C4-2B (cell line): ENCODE measurements around the gene WNT5B.

Experiments
- H3K27ac ChIP-seq: fragments of 450-650 bp; 2 replicates; pipeline ENCODE4 v1.5.1; 2017
- ZFX ChIP-seq: fragments of 450-650 bp; IDR thresholded peaks from 2 replicates; pipeline ENCODE4 v1.6.1; 2017
- TF ChIP-seq, protein P1 (sequence below): fragments of 450-650 bp; conservative IDR thresholded peaks from 2 replicates; pipeline ENCODE4 v1.5.1; 2017; ENCODE audit warnings: mild to moderate bottlenecking

WNT5B gene

DNA sequence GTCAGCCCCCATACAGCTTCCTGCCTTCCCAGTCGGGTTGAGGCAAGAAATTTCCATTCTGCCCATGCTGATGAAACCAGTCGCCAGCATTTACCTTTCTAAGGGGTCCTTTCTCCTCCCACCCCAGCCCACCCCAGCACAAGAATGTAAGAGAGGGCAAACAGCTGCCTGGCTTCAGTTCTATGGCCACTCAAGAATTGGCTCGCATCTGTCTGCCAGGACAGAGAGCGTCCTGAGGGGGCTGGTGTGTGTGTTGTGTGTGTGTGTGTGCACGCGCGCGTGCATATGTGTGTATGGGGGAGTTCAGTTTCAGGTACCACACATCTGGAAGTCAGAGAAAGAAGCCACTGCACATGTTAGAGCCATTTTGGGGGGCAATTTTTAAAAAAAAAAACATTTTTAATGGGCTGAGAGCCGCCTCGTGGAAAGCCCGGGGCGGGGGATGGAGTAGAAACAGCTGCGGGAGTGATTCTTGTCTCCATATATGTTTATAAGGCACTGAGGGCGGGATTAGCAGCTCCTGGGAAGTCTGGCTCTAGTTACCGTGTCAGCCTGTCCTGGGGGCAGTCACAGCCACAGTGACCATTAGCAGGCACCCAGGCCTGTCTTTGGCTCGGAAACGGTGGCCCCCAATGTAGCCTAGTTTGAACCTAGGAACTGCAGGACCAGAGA, at the start of gene WNT5B:
Gene WNT5B (plus strand): TSS at position 566 of the 672 bp plus-strand sequence. CDS start 2,124 bp downstream, outside the sequence.
- TF ChIP-seq ZFX: no peak
- TF ChIP-seq, protein P1, sequence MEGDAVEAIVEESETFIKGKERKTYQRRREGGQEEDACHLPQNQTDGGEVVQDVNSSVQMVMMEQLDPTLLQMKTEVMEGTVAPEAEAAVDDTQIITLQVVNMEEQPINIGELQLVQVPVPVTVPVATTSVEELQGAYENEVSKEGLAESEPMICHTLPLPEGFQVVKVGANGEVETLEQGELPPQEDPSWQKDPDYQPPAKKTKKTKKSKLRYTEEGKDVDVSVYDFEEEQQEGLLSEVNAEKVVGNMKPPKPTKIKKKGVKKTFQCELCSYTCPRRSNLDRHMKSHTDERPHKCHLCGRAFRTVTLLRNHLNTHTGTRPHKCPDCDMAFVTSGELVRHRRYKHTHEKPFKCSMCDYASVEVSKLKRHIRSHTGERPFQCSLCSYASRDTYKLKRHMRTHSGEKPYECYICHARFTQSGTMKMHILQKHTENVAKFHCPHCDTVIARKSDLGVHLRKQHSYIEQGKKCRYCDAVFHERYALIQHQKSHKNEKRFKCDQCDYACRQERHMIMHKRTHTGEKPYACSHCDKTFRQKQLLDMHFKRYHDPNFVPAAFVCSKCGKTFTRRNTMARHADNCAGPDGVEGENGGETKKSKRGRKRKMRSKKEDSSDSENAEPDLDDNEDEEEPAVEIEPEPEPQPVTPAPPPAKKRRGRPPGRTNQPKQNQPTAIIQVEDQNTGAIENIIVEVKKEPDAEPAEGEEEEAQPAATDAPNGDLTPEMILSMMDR: no peak
- no peak within 1 kb of the TSS for H3K27ac ChIP-seq

DNA sequence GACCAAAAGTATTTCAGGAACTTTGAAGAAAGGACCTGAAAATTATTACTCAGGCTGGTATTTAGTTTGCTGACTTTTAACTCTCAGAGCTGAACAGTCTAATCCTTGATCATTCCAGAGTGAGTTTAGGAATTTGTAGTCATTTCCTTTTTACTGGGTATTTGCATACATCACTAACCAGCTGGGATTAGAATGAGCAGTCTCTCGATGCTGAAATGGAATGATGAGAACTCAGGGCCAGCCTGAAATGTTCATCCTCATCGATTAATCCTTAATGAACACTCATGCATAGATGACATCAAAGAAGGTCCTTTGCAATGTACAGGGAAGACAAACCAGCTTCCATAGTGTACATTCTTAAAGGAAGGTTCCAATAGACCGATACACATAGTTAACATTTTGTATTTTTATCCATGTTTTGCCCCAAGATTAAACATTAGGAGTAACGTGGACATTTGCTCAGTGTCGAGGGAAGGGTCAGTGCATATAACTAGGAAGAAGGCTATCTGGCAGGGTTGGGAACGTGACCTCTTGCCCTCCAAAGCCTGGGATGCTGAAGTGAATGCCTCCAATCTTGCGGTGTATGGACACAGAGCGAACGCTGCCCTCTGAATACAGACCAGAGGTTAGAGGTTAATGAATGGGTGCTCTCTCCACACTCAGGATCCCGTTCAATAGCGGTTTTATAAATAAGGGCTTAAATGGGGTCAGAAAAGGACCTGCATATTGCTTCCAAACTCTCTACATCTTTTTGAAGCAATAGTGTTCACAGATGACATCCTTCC, 49.2 kb upstream of the WNT5B start:
- no peak overlapping the region for H3K27ac ChIP-seq
- no peak for TF ChIP-seq ZFX
- TF ChIP-seq, protein P1: no peak

DNA sequence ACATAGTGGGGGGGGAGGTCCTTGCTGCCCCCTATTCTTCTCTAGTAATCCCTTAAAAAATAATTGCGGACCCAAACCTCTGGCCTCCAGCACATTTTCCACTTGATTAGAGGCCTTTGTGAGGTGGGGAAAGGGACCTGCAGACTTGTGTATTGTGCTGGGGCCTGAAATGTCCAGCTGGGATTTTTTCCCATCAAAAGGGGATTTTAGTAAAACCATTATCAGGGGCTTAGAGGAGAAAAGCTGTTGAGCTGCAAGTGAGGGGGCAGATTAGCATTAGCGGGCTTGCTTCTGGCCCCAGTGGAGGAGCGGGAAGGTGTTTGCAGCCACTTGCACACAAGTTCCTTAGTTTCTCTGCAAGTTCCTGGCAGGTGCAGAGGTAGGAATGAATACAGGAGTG, 48.5 kb upstream of the WNT5B start:
- TF ChIP-seq, protein P1: no peak
- TF ChIP-seq ZFX: no peak
- no peak overlapping the region for H3K27ac ChIP-seq

DNA sequence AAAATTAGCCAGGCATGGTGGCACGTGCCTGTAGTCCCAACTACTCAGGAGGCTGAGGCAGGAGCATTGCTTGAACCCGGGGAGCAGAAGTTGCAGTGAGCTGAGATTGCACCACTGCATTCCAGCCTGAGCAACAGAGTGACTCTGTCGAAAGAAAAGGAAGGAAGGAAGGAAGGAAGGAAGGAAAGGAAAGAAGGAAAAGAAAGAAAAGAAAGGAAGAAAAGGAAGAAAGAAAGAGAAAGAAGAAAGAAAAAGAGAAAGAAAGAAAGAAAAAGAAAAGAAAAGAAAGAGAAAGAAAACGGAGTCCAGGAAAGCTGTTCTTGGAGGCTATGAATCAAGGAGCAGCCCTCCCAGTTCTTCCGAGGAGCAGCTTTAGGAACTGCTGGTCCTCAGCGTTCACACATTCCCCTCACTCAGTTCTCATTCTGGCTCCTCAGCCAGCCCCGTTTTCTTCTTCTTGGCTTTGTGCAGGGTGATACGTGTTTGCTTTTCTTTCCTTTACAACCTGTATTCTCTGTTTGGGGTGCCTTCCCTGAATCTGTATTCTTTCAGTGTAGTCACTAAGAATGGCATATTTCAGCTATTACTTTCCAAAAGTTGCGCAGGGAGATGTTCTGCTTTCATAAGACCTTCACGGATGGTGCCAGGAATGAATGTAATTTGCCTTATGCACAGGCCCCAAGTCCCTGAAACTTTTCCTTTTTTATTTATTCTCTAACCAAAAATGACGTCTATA, 46.9 kb upstream of the WNT5B start:
- TF ChIP-seq, protein P1: no peak
- TF ChIP-seq ZFX: no peak

DNA sequence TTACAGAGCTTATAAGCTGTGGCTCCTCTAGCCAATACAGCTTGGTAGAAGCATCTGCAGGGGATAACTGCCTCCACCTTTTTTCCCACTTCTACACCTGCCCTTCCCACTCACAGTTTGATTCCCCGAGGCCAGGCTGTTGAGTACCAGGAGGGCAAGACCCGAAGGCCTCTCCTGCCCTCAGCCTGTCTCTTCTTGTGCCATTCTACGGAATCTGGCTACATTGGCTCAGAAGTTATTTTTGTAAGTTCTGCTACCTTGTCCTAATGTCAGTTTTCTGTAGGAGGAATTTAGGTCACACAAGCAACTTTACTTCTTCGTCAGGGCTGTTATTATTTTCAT, 46.4 kb upstream of the WNT5B start:
- no peak for TF ChIP-seq ZFX
- TF ChIP-seq, protein P1: no peak
- H3K27ac ChIP-seq: no peak overlapping the region

More for the DNA sequence above, 46.9 kb upstream of the WNT5B start:
- no peak overlapping the region for H3K27ac ChIP-seq

DNA sequence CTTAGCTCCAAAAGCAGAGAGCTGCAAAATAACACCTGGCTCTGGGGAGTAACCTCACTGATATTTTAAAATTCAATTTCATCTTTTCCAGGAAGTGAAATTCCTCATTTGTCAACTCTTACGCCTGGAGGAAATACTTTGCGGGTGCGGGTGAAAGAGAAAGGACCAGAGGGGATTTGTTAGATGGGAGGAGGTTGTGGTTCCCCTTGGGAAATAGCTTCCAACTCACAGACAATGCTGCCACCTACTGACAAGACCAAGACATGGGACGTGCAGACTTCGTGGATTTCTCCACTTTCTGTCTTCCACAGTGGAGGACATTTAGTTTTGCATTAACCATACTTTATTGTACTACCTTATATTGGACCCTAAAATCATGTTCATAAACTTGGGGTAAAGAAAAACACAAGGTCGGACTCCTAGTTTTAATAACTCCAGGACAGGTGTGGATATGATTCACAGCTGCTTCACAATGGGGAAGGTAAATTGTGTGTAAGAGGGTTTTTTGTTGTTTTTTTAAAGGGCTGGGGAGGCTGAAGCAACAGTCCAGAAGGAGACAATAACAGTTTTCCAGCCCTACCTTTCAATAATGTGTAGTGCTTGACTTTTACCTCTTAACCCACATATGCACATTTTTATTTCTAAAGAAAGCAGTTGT, 45.5 kb upstream of the WNT5B start:
- H3K27ac ChIP-seq: no peak overlapping the region
- no peak for TF ChIP-seq ZFX
- TF ChIP-seq, protein P1: peak; percentile 93
